Spinal cord (tissue), 10 donors: ENCODE data around the gene FSHR. TPM values are rescaled to one million over a fixed set of nuclear protein-coding genes. Genes with fewer than 3 reads are reported as not detected.
A peak's percentile ranks its signal among the peaks of the same experiment; 100 is the strongest.

Experiments
- DNase-seq, 6 donors: peaks; one replicate each; pipeline versions ENCODE4 v3.0.0 to v3.0.0-alpha.2; 2013 to 2015; ENCODE audit warnings: low spot score in 6 of 6, low read depth in 4 of 6
- H3K27ac ChIP-seq: one replicate; pipeline ENCODE4 v1.5.1; 2013; ENCODE audit warnings: low read depth, low read length, control low read depth
- H3K27me3 ChIP-seq: one replicate; pipeline ENCODE4 v1.6.1; 2013; ENCODE audit warnings: low read length; ENCODE audit not compliant: control insufficient read depth, insufficient read depth
- H3K36me3 ChIP-seq: one replicate; pipeline ENCODE4 v1.6.1; 2013; ENCODE audit warnings: low read length; ENCODE audit not compliant: control insufficient read depth, insufficient read depth
- H3K4me1 ChIP-seq: one replicate; pipeline ENCODE4 v1.6.1; 2013; ENCODE audit warnings: low read length; ENCODE audit not compliant: control insufficient read depth, insufficient read depth
- H3K4me3 ChIP-seq: one replicate; pipeline ENCODE4 v1.5.1; 2013; ENCODE audit warnings: low read depth, low read length, control low read depth
- H3K9me3 ChIP-seq: one replicate; pipeline ENCODE4 v1.6.1; 2013; ENCODE audit warnings: low read length; ENCODE audit not compliant: control insufficient read depth, insufficient read depth
- WGBS: methylation state at CpG from one replicate; pipeline ENCODE4 v1.1.5; 2013; ENCODE audit warnings: missing lambda C conversion rate; ENCODE audit not compliant: insufficient coverage; 5-methylcytosine and 5-hydroxymethylcytosine counted together
- polyA plus RNA-seq, 2 donors: library from polyadenylated mRNA; unstranded; fragments of 120-200 nt; gene quantifications; one replicate each; pipeline ENCODE4 v1.2.1, GENCODE V29; 2013; ENCODE audit not compliant: insufficient read length in 2 of 2
- total RNA-seq, 2 donors: library from RNA; depleted of rRNA in 1 of 2; stranded (reverse); fragments of 120-200 nt in 1 of 2; fragments of >200 nt in 1 of 2; gene quantifications; one replicate each; pipeline versions ENCODE4 v1.2.3 to v1.2.4, GENCODE V29; 2013 to 2014
- donor health status: healthy.

FSHR gene
- total and polyA plus RNA-seq, 4 donors = 0.17 TPM; not detected in 3

GRCh38 chr2:49123600-49123999, 30.7 kb downstream of the FSHR start:
- H3K4me1 ChIP-seq = no peaks in the 10 kb centered on the region
- no peaks in the 10 kb centered on the region for H3K27me3 ChIP-seq
- no peaks in the 10 kb centered on the region for H3K36me3 ChIP-seq
- H3K27ac ChIP-seq = no peak overlapping the region
- DNase-seq = no peak
- H3K9me3 ChIP-seq = no peaks in the 10 kb centered on the region
- no CpG with 5 or more reads among the region's 1 CpG for WGBS
- no peak overlapping the region for H3K4me3 ChIP-seq

- no peaks in the 10 kb centered on the region for H3K9me3 ChIP-seq
- DNase-seq = no peak
- H3K36me3 ChIP-seq = no peaks in the 10 kb centered on the region
- no peaks in the 10 kb centered on the region for H3K4me1 ChIP-seq
- no peak overlapping the region for H3K4me3 ChIP-seq
- H3K27ac ChIP-seq = no peak overlapping the region
- 80% methylated on average over 3 of the region's 4 CpGs for WGBS
- H3K27me3 ChIP-seq = no peaks in the 10 kb centered on the region
Measured at GRCh38 chr2:49122107-49122506, 32.2 kb downstream of the FSHR start.

- Histone ChIP-seq H3K4me1 (no peaks in the 10 kb centered on the region), H3K4me3 (no peak overlapping the region), H3K9me3 (no peaks in the 10 kb centered on the region), H3K36me3 (no peaks in the 10 kb centered on the region), H3K27me3 (no peaks in the 10 kb centered on the region), H3K27ac (no peak overlapping the region)
- 100% methylated on average over 1 of the region's 2 CpGs for WGBS
- no peak for DNase-seq
Measured at GRCh38 chr2:49113046-49113445, 41.3 kb downstream of the FSHR start.

- no peaks in the 10 kb centered on the region for H3K27me3 ChIP-seq
- WGBS = 15% methylated on average over 4 of the region's 7 CpGs
- no peaks in the 10 kb centered on the region for H3K9me3 ChIP-seq
- H3K4me1 ChIP-seq = no peaks in the 10 kb centered on the region
- H3K4me3 ChIP-seq = no peak overlapping the region
- no peak overlapping the region for H3K27ac ChIP-seq
- no peaks in the 10 kb centered on the region for H3K36me3 ChIP-seq
- DNase-seq = peak in 3 of 6 donors; percentile 4 to 87 (median 39)
Measured at GRCh38 chr2:49111456-49111855, 42.9 kb downstream of the FSHR start.

GRCh38 chr2:49111006-49111405, 43.3 kb downstream of the FSHR start:
- H3K27ac ChIP-seq = no peak overlapping the region

GRCh38 chr2:49110571-49110970, 43.7 kb downstream of the FSHR start:
- no peaks in the 10 kb centered on the region for H3K27me3 ChIP-seq
- DNase-seq = peak in 1 of 6 donors; percentile 9
- no CpG with 5 or more reads among the region's 1 CpG for WGBS
- no peak overlapping the region for H3K4me3 ChIP-seq
- H3K27ac ChIP-seq = no peak overlapping the region
- H3K36me3 ChIP-seq = no peaks in the 10 kb centered on the region
- no peaks in the 10 kb centered on the region for H3K9me3 ChIP-seq
- H3K4me1 ChIP-seq = no peaks in the 10 kb centered on the region

More at GRCh38 chr2:49111006-49111405, 43.3 kb downstream of the FSHR start:
- Histone ChIP-seq H3K27me3 (no peaks in the 10 kb centered on the region), H3K4me1 (no peaks in the 10 kb centered on the region), H3K36me3 (no peaks in the 10 kb centered on the region), H3K4me3 (no peak overlapping the region), H3K9me3 (no peaks in the 10 kb centered on the region)
- peak in 1 of 6 donors; percentile 7 for DNase-seq
- no CpG with 5 or more reads among the region's 2 CpGs for WGBS

GRCh38 chr2:49108851-49109250, 45.5 kb downstream of the FSHR start:
- H3K36me3 ChIP-seq = no peaks in the 10 kb centered on the region
- DNase-seq = no peak
- no peaks in the 10 kb centered on the region for H3K4me1 ChIP-seq
- H3K9me3 ChIP-seq = no peaks in the 10 kb centered on the region
- 89% methylated on average over 3 of the region's 3 CpGs for WGBS
- no peaks in the 10 kb centered on the region for H3K27me3 ChIP-seq
- H3K4me3 ChIP-seq = no peak overlapping the region
- no peak overlapping the region for H3K27ac ChIP-seq

- no peak for DNase-seq
- Histone ChIP-seq H3K4me3 (no peak overlapping the region), H3K27ac (no peak overlapping the region), H3K9me3 (no peaks in the 10 kb centered on the region), H3K36me3 (no peaks in the 10 kb centered on the region), H3K27me3 (no peaks in the 10 kb centered on the region), H3K4me1 (no peaks in the 10 kb centered on the region)
- WGBS = 79% methylated on average over 2 of the region's 3 CpGs
Measured at GRCh38 chr2:49108436-49108835, 45.9 kb downstream of the FSHR start.

GRCh38 chr2:49105506-49105905, 48.8 kb downstream of the FSHR start:
- Histone ChIP-seq H3K4me1 (no peaks in the 10 kb centered on the region), H3K9me3 (no peaks in the 10 kb centered on the region), H3K27me3 (no peaks in the 10 kb centered on the region), H3K36me3 (no peaks in the 10 kb centered on the region), H3K27ac (no peak overlapping the region), H3K4me3 (no peak overlapping the region)
- DNase-seq = peak in 1 of 6 donors; percentile 28
- 43% methylated on average over 1 of the region's 2 CpGs for WGBS

- no peaks in the 10 kb centered on the region for H3K9me3 ChIP-seq
- H3K27ac ChIP-seq = no peak overlapping the region
- H3K27me3 ChIP-seq = no peaks in the 10 kb centered on the region
- 70% methylated on average over 1 of the region's 1 CpG for WGBS
- H3K4me1 ChIP-seq = no peaks in the 10 kb centered on the region
- no peaks in the 10 kb centered on the region for H3K36me3 ChIP-seq
- H3K4me3 ChIP-seq = no peak overlapping the region
- no peak for DNase-seq
Measured at GRCh38 chr2:49102146-49102545, 52.2 kb downstream of the FSHR start.
